ENCODE data around the gene MMRN2. TPM values are rescaled to one million over a fixed set of nuclear protein-coding genes. Genes with fewer than 3 reads are reported as not detected.

Gene MMRN2
- total RNA-seq, 1 experiment from 2014 or later = 13.4 TPM

DNA sequence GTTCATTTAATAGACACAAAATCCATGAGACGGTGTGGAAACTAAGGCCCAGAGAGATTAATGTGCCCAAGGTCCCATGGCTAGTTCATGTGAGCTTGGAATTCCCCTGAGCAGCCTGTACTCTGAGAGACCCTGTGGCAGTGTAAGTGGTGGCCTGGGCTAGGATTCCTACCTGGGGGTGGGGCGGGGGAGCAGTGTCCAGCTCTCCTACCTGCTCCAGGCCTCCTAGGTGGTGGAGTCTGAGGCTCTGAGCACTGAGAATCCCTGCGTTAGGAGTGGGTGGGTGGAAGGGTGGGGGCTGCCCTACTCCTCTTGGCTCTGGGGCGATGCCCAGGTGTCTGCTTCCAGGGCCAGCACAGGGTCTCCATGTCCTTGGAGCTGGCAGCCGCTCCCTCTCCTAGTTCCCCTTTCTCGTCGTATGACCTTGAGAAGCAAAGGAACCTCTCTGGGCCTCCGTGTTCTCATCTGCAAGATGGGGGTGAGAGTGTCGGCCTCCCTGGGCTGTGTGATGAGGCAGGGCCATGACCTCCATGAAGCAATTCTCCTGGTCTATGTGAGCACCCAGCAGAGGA lies 3.5 kb upstream of the MMRN2 start:
- peak overlapping the region; percentile 80 for H3K27ac ChIP-seq
- H3F3A ChIP-seq (ENCODE audit: insufficient read depth, low read depth) = peaks cover 11% of the 10 kb centered on the region
- H3K4me1 ChIP-seq (replicated peaks; ENCODE audit: insufficient read depth) = peaks cover 45% of the 10 kb centered on the region
- no peak overlapping the region for H2AFZ ChIP-seq
- peak overlapping the region; percentile 72 for H3K4me3 ChIP-seq
- CTCF ChIA-PET = interaction anchor here (0.6 to 0.7 kb wide), 3 partner anchors 12 to 456 kb away, joined by 3 to 22 read pairs (median 9); no protein-coding TSS in a partner anchor
- no peaks in the 10 kb centered on the region for H3K9me2 ChIP-seq (ENCODE audit: insufficient read depth)
- H4K20me1 ChIP-seq (ENCODE audit: insufficient read depth) = no peaks in the 10 kb centered on the region
- no peaks in the 10 kb centered on the region for H3K9me3 ChIP-seq (ENCODE audit: insufficient read depth, low read depth)
- TF ChIP-seq, protein P1, sequence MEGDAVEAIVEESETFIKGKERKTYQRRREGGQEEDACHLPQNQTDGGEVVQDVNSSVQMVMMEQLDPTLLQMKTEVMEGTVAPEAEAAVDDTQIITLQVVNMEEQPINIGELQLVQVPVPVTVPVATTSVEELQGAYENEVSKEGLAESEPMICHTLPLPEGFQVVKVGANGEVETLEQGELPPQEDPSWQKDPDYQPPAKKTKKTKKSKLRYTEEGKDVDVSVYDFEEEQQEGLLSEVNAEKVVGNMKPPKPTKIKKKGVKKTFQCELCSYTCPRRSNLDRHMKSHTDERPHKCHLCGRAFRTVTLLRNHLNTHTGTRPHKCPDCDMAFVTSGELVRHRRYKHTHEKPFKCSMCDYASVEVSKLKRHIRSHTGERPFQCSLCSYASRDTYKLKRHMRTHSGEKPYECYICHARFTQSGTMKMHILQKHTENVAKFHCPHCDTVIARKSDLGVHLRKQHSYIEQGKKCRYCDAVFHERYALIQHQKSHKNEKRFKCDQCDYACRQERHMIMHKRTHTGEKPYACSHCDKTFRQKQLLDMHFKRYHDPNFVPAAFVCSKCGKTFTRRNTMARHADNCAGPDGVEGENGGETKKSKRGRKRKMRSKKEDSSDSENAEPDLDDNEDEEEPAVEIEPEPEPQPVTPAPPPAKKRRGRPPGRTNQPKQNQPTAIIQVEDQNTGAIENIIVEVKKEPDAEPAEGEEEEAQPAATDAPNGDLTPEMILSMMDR (conservative IDR thresholded peaks at IDR 0.05) = no peak
- no peak for TF ChIP-seq EZH2 (IDR thresholded peaks at IDR 0.05; ENCODE audit: low read depth)
- no peak for DNase-seq
- POLR2A ChIA-PET (ENCODE audit: unreplicated experiment) = interaction anchor here (0.6 kb wide), 1 partner anchor 9 kb away, joined by 3 read pairs; no protein-coding TSS in a partner anchor
- intact Hi-C loops (cut with micrococcal nuclease; ENCODE audit: unreplicated experiment) = loop anchor here (1.0 to 5.0 kb wide), 2 partner anchors 22 to 249 kb away; no protein-coding TSS in a partner anchor
- no peaks in the 10 kb centered on the region for H3K79me2 ChIP-seq (ENCODE audit: low read depth)
- H3K4me2 ChIP-seq = peak overlapping the region; percentile 87
- BruUV-seq (replicated peaks) = no TSS peak
- no peaks in the 10 kb centered on the region for H3K36me3 ChIP-seq (ENCODE audit: low read depth)
- no peaks in the 10 kb centered on the region for H3K27me3 ChIP-seq (ENCODE audit: insufficient read depth, low read depth)

DNA sequence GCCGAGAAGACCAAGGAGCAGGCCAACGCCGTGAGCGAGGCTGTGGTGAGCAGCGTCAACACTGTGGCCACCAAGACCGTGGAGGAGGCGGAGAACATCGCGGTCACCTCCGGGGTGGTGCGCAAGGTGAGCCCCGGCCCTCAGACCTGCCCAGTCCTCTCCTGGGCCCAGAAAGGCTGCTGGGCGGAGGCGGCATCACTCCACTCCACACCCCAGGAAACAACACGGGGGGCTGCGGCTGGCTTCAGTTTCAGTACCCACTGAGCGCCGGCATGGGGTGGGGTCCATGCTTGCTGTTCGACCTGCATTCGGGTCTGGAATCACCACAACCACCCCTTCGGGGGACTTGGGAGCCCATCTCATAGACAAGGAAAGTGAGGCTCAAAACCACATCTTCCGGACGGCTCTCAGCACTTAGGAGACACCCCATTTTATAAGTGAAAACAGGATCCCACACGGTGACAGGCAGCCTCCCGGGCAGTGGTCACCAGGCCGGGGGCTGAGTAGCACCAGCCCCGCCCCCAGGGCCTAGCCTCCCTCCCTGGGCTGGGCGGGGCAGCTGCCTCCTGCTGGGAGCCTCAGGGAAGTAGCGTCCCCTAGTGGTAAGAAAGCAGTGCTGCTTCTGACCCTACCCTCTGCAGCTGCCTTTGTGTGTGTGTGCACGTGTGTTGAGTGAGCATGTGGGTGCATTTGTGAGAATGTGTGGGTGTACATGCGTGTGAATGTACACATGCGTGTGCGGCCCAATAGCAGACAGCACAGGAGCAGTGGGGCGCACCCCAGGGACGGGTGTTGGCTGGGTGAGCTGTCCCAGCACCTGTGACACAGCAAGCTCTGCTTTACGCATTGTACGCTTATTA lies 2.8 kb upstream of the MMRN2 start:
- Histone ChIP-seq H3K27ac (peak overlapping the region; percentile 80), H3K9me3 (ENCODE audit: insufficient read depth, low read depth) (no peaks in the 10 kb centered on the region), H2AFZ (peak overlapping the region; percentile 75), H4K20me1 (ENCODE audit: insufficient read depth) (no peaks in the 10 kb centered on the region), H3K4me3 (peak overlapping the region; percentile 72), H3K9me2 (ENCODE audit: insufficient read depth) (no peaks in the 10 kb centered on the region), H3K36me3 (ENCODE audit: low read depth) (no peaks in the 10 kb centered on the region), H3K4me2 (peak overlapping the region; percentile 87), H3K27me3 (ENCODE audit: insufficient read depth, low read depth) (no peaks in the 10 kb centered on the region), H3K79me2 (ENCODE audit: low read depth) (no peaks in the 10 kb centered on the region), H3F3A (ENCODE audit: insufficient read depth, low read depth) (peaks cover 11% of the 10 kb centered on the region), H3K4me1 (replicated peaks; ENCODE audit: insufficient read depth) (peaks cover 45% of the 10 kb centered on the region)
- ChIA-PET POLR2A (ENCODE audit: unreplicated experiment) (interaction anchor here (0.5 to 0.6 kb wide), 3 partner anchors 10 to 697 kb away, joined by 3 to 17 read pairs (median 6); no protein-coding TSS in a partner anchor), CTCF (interaction anchor here (0.6 to 0.7 kb wide), 4 partner anchors 12 to 455 kb away, joined by 3 to 22 read pairs (median 6); no protein-coding TSS in a partner anchor)
- no TSS peak for BruUV-seq (replicated peaks)
- DNase-seq = peak; percentile 69 to 72
- intact Hi-C loops (cut with micrococcal nuclease; ENCODE audit: unreplicated experiment) = loop anchor here (1.0 to 5.0 kb wide), 2 partner anchors 21 to 248 kb away; no protein-coding TSS in a partner anchor
- TF ChIP-seq, protein P1 (conservative IDR thresholded peaks at IDR 0.05) = peak; percentile 94
- no peak for TF ChIP-seq EZH2 (IDR thresholded peaks at IDR 0.05; ENCODE audit: low read depth)

DNA sequence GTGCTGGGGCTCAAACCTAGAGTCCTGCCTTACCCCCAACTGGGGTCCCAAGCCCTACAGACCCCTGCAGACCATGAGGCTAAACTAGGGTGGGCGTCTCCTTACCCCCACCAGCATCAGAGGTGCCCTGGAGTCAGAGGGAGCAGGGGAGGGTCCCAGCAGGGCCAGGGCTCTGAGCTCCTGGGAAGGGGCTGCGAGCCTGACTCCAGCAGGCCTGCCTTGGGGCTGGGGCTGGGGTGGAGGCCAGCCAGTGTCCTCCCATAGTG lies 2.3 kb upstream of the MMRN2 start:
- no peak for DNase-seq
- Histone ChIP-seq H4K20me1 (ENCODE audit: insufficient read depth) (no peaks in the 10 kb centered on the region), H3K79me2 (ENCODE audit: low read depth) (no peaks in the 10 kb centered on the region), H3K36me3 (ENCODE audit: low read depth) (no peaks in the 10 kb centered on the region), H3K4me2 (peak overlapping the region; percentile 87), H3K27ac (peak overlapping the region; percentile 80), H3K27me3 (ENCODE audit: insufficient read depth, low read depth) (no peaks in the 10 kb centered on the region), H3K4me3 (peak overlapping the region; percentile 72), H2AFZ (peak overlapping the region; percentile 75), H3K4me1 (replicated peaks; ENCODE audit: insufficient read depth) (peaks cover 47% of the 10 kb centered on the region), H3K9me2 (ENCODE audit: insufficient read depth) (no peaks in the 10 kb centered on the region), H3K9me3 (ENCODE audit: insufficient read depth, low read depth) (no peaks in the 10 kb centered on the region), H3F3A (ENCODE audit: insufficient read depth, low read depth) (peaks cover 11% of the 10 kb centered on the region)
- intact Hi-C loops (cut with micrococcal nuclease; ENCODE audit: unreplicated experiment) = loop anchor here (1.0 to 5.0 kb wide), 3 partner anchors 20 to 557 kb away; no protein-coding TSS in a partner anchor
- ChIA-PET POLR2A (ENCODE audit: unreplicated experiment) (interaction anchor here (0.7 to 0.9 kb wide), 2 partner anchors 9 to 137 kb away, joined by 3 read pairs; no protein-coding TSS in a partner anchor), CTCF (interaction anchor here (0.7 to 1.5 kb wide), 2 partner anchors 14 to 21 kb away, joined by 3 to 4 read pairs; no protein-coding TSS in a partner anchor)
- TF ChIP-seq EZH2 (IDR thresholded peaks at IDR 0.05; ENCODE audit: low read depth) = no peak
- TF ChIP-seq, protein P1 (conservative IDR thresholded peaks at IDR 0.05) = no peak
- BruUV-seq (replicated peaks) = TSS peak; percentile 49

Data from PC-9 (cell line).